MM.1S (cell line): Measurements from ENCODE around the gene RAB4B.

Source experiments
- DNase-seq: peaks from one replicate; pipeline ENCODE4 v3.0.0-alpha.2; 2015
- H2AFZ ChIP-seq: fragments of 300-600 bp; sonication (generic); 2 replicates; pipeline ENCODE4 v1.6.0; 2016; ENCODE audit warnings: antibody characterized with exemption, low read length
- H3F3A ChIP-seq: fragments of 300-600 bp; sonication (generic); 2 replicates; pipeline ENCODE4 v1.6.1; 2016; ENCODE audit warnings: mild to moderate bottlenecking, antibody characterized with exemption, low read length, moderate library complexity, mixed read lengths; ENCODE audit not compliant: insufficient read depth
- H3K27ac ChIP-seq: fragments of 300-600 bp; sonication (generic); 2 replicates; pipeline ENCODE4 v1.5.1; 2016; ENCODE audit warnings: mild to moderate bottlenecking, low read length
- H3K27me3 ChIP-seq: fragments of 300-600 bp; sonication (generic); replicated peaks from 2 replicates; pipeline ENCODE4 v1.6.0; 2016; ENCODE audit warnings: low read length; ENCODE audit not compliant: insufficient read depth
- H3K36me3 ChIP-seq: fragments of 300-600 bp; sonication (generic); replicated peaks from 2 replicates; pipeline ENCODE4 v1.6.1; 2016; ENCODE audit warnings: mild to moderate bottlenecking, low read length, mixed read lengths; ENCODE audit not compliant: insufficient read depth
- H3K4me1 ChIP-seq: fragments of 300-600 bp; sonication (generic); 2 replicates; pipeline ENCODE4 v1.6.1; 2016; ENCODE audit warnings: low read length, mixed read lengths
- H3K4me2 ChIP-seq: fragments of 300-600 bp; sonication (generic); 2 replicates; pipeline ENCODE4 v1.6.0; 2016; ENCODE audit warnings: low read depth, low read length
- H3K4me3 ChIP-seq: fragments of 300-600 bp; sonication (generic); 2 replicates; pipeline ENCODE4 v1.5.1; 2016; ENCODE audit warnings: low read length, mixed read lengths
- H3K79me2 ChIP-seq: fragments of 300-600 bp; sonication (generic); 2 replicates; pipeline ENCODE4 v1.6.1; 2016; ENCODE audit warnings: mixed run types, low read length, mixed read lengths
- H3K9ac ChIP-seq: fragments of 300-600 bp; sonication (generic); 2 replicates; pipeline ENCODE4 v1.6.1; 2016; ENCODE audit warnings: low read length, mixed read lengths
- H3K9me2 ChIP-seq: fragments of 300-600 bp; sonication (generic); replicated peaks from 2 replicates; pipeline ENCODE4 v1.6.1; 2016; ENCODE audit warnings: mild to moderate bottlenecking, low read length, mixed read lengths; ENCODE audit not compliant: insufficient read depth
- H3K9me3 ChIP-seq: fragments of 300-600 bp; sonication (generic); replicated peaks from 2 replicates; pipeline ENCODE4 v1.6.1; 2016; ENCODE audit warnings: mild to moderate bottlenecking, low read length, mixed read lengths; ENCODE audit not compliant: insufficient read depth
- H4K20me1 ChIP-seq: fragments of 300-600 bp; sonication (generic); 2 replicates; pipeline ENCODE4 v1.6.1; 2016; ENCODE audit warnings: mild to moderate bottlenecking, low read length, moderate library complexity, mixed read lengths; ENCODE audit not compliant: insufficient read depth
- CTCF ChIP-seq: fragments of 300-600 bp; sonication (generic); IDR thresholded peaks from 2 replicates; pipeline ENCODE4 v1.5.1; 2016; ENCODE audit warnings: antibody characterized with exemption, low read length, mixed read lengths
- EZH2 ChIP-seq: fragments of 300-600 bp; sonication (generic); optimal IDR thresholded peaks from 2 replicates; pipeline ENCODE3; 2017; ENCODE audit warnings: low read depth, mild to moderate bottlenecking, antibody characterized with exemption, low read length, mixed read lengths
- EZH2phosphoT487 ChIP-seq: fragments of 300-600 bp; sonication (generic); IDR thresholded peaks from 2 replicates; pipeline ENCODE4 v1.6.1; 2018; ENCODE audit warnings: antibody characterized with exemption, low read length

Gene RAB4B

GRCh38 chr19:40786060-40787037 is 8.3 kb downstream of the RAB4B start:
- no peak overlapping the region for H3K9ac ChIP-seq
- no peak overlapping the region for H3K27ac ChIP-seq
- no peaks in the 10 kb centered on the region for H3K27me3 ChIP-seq
- H3F3A ChIP-seq, result no peaks in the 10 kb centered on the region; the same call in 1 of the 2 replicates
- H3K36me3 ChIP-seq, result no peaks in the 10 kb centered on the region
- H4K20me1 ChIP-seq, result no peaks in the 10 kb centered on the region
- no peak overlapping the region for H3K4me2 ChIP-seq
- no peaks in the 10 kb centered on the region for H3K79me2 ChIP-seq
- no peak for DNase-seq
- H3K9me2 ChIP-seq, result no peaks in the 10 kb centered on the region
- no peaks in the 10 kb centered on the region for H3K9me3 ChIP-seq
- no peaks in the 10 kb centered on the region for H3K4me1 ChIP-seq
- TF ChIP-seq CTCF (no peak), EZH2phosphoT487 (no peak), EZH2 (no peak)
- H3K4me3 ChIP-seq, result no peak overlapping the region
- no peak overlapping the region for H2AFZ ChIP-seq

GRCh38 chr19:40791349-40791748 is 13.3 kb downstream of the RAB4B start:
- H3F3A ChIP-seq, result no peaks in the 10 kb centered on the region
- H3K4me2 ChIP-seq, result no peak overlapping the region
- H3K9me3 ChIP-seq, result no peaks in the 10 kb centered on the region
- H3K79me2 ChIP-seq, result no peaks in the 10 kb centered on the region
- no peak for DNase-seq
- no peaks in the 10 kb centered on the region for H3K36me3 ChIP-seq
- no peaks in the 10 kb centered on the region for H3K27me3 ChIP-seq
- H3K9me2 ChIP-seq, result no peaks in the 10 kb centered on the region
- no peak overlapping the region for H3K4me3 ChIP-seq
- no peak overlapping the region for H3K27ac ChIP-seq
- TF ChIP-seq EZH2phosphoT487 (no peak), EZH2 (no peak), CTCF (no peak)
- no peak overlapping the region for H3K9ac ChIP-seq
- H2AFZ ChIP-seq, result no peak overlapping the region
- no peaks in the 10 kb centered on the region for H4K20me1 ChIP-seq
- H3K4me1 ChIP-seq, result no peaks in the 10 kb centered on the region

GRCh38 chr19:40791996-40792395 is 13.9 kb downstream of the RAB4B start:
- Histone ChIP-seq H2AFZ (no peak overlapping the region), H3K79me2 (no peaks in the 10 kb centered on the region)

More at GRCh38 chr19:40791996-40792395, 13.9 kb downstream of the RAB4B start:
- Histone ChIP-seq H3K9ac (no peak overlapping the region), H3K27me3 (no peaks in the 10 kb centered on the region), H4K20me1 (no peaks in the 10 kb centered on the region), H3K9me2 (no peaks in the 10 kb centered on the region), H3K36me3 (no peaks in the 10 kb centered on the region), H3K4me2 (no peak overlapping the region), H3K27ac (no peak overlapping the region), H3K4me3 (no peak overlapping the region), H3K9me3 (no peaks in the 10 kb centered on the region), H3F3A (no peaks in the 10 kb centered on the region), H3K4me1 (no peaks in the 10 kb centered on the region)
- DNase-seq, result no peak
- TF ChIP-seq CTCF, result no peak
- no peak for TF ChIP-seq EZH2
- TF ChIP-seq EZH2phosphoT487, result no peak
